HG03469 (cell line): ENCODE results near the gene PRSS2.
"Not testable (repeated sequence)": the region's sequence is repeated elsewhere in the genome, so short reads cannot be mapped to it uniquely, and the experiment has no call there.

Experiments
- ATAC-seq: cut with Tn5 transposase; IDR thresholded peaks from one replicate; pipeline ENCODE4 v1.9.1; 2021; ENCODE audit warnings: mild to moderate bottlenecking, moderate library complexity, moderate number of reproducible peaks; ENCODE audit not compliant: unreplicated experiment

PRSS2 gene

DNA sequence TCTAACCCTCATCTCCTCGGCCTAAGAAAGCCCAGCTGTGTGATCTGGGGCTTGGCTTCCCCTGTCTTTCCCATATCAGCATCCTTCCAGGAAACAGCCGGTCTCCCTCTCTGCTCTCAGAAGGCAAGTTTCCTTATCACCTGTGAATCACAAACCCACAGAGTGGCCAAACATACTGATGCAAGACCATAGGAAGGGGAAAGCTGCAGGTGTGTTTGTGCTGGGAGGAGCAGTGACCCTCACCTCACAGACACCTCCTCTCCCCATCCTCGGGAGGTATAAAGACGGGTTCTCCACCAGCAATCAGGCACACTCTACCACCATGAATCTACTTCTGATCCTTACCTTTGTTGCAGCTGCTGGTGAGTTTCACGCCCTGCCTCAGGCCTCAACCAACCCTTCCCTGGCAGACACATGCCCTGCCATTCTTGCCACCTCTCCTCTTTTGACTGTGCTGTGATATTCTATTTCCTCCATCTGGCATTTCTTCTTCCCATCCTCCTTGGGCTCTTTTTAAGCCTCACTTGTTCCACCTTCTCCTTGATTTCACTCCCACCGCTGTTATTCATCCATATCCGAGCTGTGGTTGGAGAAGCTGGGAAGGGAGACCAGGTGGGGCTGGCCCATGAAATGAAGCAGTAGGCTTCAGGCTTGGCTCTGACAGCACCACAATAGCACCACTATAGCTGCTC, at the start of gene PRSS2:
TSS of gene PRSS2 (plus strand) at position 310 of the 692 bp plus-strand sequence. CDS start at position 323, 13 bp downstream.
- ATAC-seq: peak; percentile 3

- ATAC-seq: no peak
Observed at GRCh38 chr7:142720986-142721385, 49.8 kb upstream of the PRSS2 start.

GRCh38 chr7:142722248-142722794, 48.4 kb upstream of the PRSS2 start:
- ATAC-seq: no peak

- ATAC-seq: peak; percentile 62
Observed at GRCh38 chr7:142733271-142733670, 37.5 kb upstream of the PRSS2 start.

DNA sequence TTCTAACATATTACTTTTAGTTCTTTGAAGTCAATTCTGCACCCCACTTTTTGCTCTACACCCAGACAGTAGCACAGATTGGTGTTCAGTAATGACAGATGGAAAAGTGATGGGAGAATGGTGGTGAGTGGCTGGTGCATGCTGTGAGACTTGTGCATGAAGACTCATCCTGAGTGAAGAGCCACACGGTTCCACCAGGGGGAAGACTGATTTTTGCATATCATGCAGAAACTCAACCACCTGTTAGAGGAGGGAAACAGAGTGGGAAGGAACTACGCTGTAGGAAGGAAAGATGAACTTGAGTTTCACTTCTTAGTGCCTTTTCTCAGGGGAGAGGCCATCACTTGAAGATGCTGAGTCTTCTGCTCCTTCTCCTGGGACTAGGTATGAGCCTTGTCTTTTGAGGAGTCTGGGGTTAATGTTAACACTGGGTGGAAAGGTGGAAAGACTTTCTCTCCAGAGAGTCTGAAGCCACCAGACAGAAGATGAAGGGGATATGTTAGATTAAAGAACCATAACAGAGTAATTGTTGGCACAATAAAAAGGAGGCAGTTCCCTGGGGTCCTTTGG, 30.8 kb upstream of the PRSS2 start:
- ATAC-seq: peak; percentile 88

GRCh38 chr7:142740786-142741185, 30.0 kb upstream of the PRSS2 start:
- ATAC-seq: no peak

DNA sequence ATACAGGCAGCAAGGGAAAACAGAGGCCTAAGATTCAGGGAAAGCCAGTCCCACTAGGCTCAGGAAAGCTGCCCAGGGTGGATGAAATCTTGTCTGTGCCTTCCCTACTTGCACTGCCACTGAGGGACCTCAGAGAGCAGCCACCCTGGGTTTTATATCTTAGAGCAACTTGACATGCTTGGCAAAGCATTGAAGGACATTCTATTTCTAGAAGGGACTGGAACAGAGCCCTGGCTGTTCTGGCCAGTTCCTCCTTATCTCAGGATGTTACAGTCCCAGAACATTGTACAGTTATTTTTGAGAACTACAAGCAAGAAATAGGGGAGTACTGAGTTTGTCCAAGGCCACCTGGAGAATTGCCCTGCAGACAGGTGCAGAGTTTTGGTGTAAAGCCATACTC, 28.8 kb upstream of the PRSS2 start:
- not testable (repeated sequence) for ATAC-seq

DNA sequence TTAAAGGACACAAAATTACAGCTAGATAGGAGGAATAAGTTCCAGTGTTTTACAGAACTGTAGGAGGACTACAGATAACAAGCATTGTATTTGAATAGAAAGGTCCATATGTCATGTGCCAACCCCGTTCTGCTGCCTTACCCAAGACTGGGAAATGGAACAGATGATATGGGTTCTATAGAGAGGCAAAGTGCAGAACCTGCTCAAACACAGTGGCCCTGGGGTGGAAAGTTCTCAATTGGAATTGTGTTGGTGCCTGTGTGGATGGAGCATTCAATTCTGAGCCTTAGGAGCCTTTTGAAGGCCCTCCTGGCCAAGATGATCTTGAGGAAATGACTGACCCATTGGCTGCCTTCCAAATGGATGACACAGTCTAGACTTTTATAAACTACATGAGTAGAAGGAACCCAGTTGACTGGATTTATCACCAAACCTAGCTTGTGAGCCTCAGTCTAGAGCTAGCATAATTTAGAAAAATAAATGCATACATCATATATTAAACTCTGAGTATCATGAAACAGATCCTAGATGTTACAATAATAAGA, 25.6 kb upstream of the PRSS2 start:
- no peak for ATAC-seq

GRCh38 chr7:142745745-142746144, 25.0 kb upstream of the PRSS2 start:
- no peak for ATAC-seq

DNA sequence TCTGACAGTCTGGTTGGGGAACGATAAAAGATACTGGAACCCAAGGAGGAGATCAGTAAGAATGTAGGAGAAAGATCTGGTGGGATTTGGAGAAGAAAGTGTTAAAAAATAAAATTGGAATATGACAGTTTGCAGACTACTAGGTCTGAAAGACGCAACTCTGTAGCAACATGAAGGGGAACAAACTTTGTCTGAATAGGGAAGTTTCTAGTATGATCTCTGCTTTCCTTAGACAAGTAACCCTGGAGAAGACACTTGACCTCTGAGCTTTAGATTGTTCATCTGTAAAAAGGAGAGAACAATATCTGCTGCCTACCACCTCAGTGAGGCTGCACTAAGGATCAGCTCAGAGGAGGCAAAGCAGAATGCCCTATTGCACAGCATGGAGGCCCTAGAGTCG, 24.5 kb upstream of the PRSS2 start:
- no peak for ATAC-seq

GRCh38 chr7:142748410-142748809, 22.4 kb upstream of the PRSS2 start:
- ATAC-seq: not testable (repeated sequence)

- no peak for ATAC-seq
Observed at GRCh38 chr7:142749218-142749993, 21.4 kb upstream of the PRSS2 start, which contains the start of gene PRSS1. PRSS1 (plus strand) TSS chr7:142749472; CDS start chr7:142749485, 13 bp downstream.

- no peak for ATAC-seq
Observed at GRCh38 chr7:142750321-142750938, 20.3 kb upstream of the PRSS2 start.

DNA sequence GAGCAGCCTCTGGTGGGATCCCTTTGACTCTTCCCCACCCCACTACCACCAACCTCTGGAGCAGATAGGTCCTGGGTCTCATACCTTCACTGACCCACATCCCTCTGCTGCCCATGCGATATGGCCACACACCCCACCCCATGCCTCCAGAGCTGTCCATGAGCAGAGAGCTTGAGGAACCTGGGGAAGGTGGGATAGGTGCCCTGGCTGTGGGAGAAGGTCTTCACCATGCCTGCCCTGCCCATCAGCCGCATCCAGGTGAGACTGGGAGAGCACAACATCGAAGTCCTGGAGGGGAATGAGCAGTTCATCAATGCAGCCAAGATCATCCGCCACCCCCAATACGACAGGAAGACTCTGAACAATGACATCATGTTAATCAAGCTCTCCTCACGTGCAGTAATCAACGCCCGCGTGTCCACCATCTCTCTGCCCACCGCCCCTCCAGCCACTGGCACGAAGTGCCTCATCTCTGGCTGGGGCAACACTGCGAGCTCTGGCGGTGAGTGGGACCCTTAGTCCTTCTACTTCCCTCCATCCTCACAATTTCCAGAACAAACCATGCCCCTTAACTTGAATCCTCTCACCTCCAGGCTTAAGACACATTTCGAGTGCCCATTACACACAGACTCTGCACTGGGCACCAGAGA, 19.1 kb upstream of the PRSS2 start:
- not testable (repeated sequence) for ATAC-seq

- no peak for ATAC-seq
Observed at GRCh38 chr7:142752376-142753225, 18.2 kb upstream of the PRSS2 start.

- no peak for ATAC-seq
Observed at GRCh38 chr7:142753366-142753765, 17.4 kb upstream of the PRSS2 start.

- ATAC-seq: not testable (repeated sequence)
Observed at GRCh38 chr7:142753925-142754491, 16.8 kb upstream of the PRSS2 start.

- ATAC-seq: no peak
Observed at GRCh38 chr7:142754681-142755575, 15.8 kb upstream of the PRSS2 start.
